Measurements from ENCODE around the gene MLX.
"Not testable (repeated sequence)": the region's sequence is repeated elsewhere in the genome, so short reads cannot be mapped to it uniquely, and the experiment has no call there.

Gene MLX

GRCh38 chr17:42554250-42555121 is 12.4 kb upstream of the MLX start:
- DNase-seq: peak in 51 of 56 donors; percentile 38 to 88 (median 73)

GRCh38 chr17:42555122-42555622 is 11.7 kb upstream of the MLX start:
- DNase-seq: no peak

- DNase-seq: not testable (repeated sequence)
Observed at GRCh38 chr17:42555961-42556617, 10.8 kb upstream of the MLX start.

- no peak for DNase-seq
Observed at GRCh38 chr17:42559075-42559474, 7.8 kb upstream of the MLX start.

GRCh38 chr17:42560246-42560645 is 6.7 kb upstream of the MLX start:
- DNase-seq: no peak

GRCh38 chr17:42561897-42562387 is 5.0 kb upstream of the MLX start, which contains the start of gene COASY:
Gene COASY, plus strand, starts transcription at chr17:42562148. Its CDS starts 475 bp downstream, at chr17:42562623.
- DNase-seq: peak; percentile 47 to 95 (median 88)

GRCh38 chr17:42562388-42563142 is 4.3 kb upstream of the MLX start:
- peak in 3 of 56 donors; percentile 13 to 58 (median 35) for DNase-seq

GRCh38 chr17:42563143-42563509 is 3.8 kb upstream of the MLX start:
- DNase-seq: no peak

GRCh38 chr17:42563543-42563942 is 3.4 kb upstream of the MLX start:
- no peak for DNase-seq

GRCh38 chr17:42563950-42564349 is 3.0 kb upstream of the MLX start:
- DNase-seq: no peak

- no peak for DNase-seq
Observed at GRCh38 chr17:42564815-42565522, 1.9 kb upstream of the MLX start.

GRCh38 chr17:42565523-42566214 is 1.2 kb upstream of the MLX start:
- DNase-seq: no peak

GRCh38 chr17:42566215-42566882 is 551 bp upstream of the MLX start:
- DNase-seq: no peak

GRCh38 chr17:42568341-42569111 is 1.6 kb downstream of the MLX start:
- DNase-seq: no peak

GRCh38 chr17:42571435-42572225 is 4.7 kb downstream of the MLX start:
- no peak for DNase-seq

- no peak for DNase-seq
Observed at GRCh38 chr17:42573095-42573494, 6.2 kb downstream of the MLX start.

- no peak for DNase-seq
Observed at GRCh38 chr17:42574463-42574862, 7.6 kb downstream of the MLX start.

- no peak for DNase-seq
Observed at GRCh38 chr17:42577140-42577531, 10.2 kb downstream of the MLX start.
